ENCODE data around the gene COPB2.

The COPB2 gene

DNA sequence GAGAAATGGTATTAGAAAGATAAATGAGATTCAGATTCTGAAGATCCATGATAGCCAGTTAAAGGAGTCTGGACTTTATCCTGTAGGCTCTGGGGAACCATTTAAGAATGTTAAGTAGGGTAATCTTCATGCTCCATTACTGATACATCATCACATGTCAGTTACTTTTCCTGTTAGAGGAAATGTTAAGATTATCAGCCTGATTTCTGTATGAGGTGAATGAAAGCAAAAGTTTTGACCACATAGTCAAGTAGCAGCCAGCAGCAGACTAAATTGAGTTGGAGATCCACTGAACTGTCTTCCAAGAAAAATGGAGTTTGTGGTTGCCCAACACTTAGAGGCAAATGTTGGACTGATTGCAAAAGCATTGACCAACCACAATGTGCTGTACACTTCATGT lies 4.7 kb upstream of the COPB2 start:
- H3K4me1 ChIP-seq (ENCODE audit: control insufficient read depth, insufficient read depth, low read length) = no peaks in the 10 kb centered on the region
- ChIA-PET POLR2A (no interaction called here), CTCF (no interaction called here)
- H3K4me3 ChIP-seq (ENCODE audit: low read depth, low read length) = no peak overlapping the region
- TF ChIP-seq, protein P1, sequence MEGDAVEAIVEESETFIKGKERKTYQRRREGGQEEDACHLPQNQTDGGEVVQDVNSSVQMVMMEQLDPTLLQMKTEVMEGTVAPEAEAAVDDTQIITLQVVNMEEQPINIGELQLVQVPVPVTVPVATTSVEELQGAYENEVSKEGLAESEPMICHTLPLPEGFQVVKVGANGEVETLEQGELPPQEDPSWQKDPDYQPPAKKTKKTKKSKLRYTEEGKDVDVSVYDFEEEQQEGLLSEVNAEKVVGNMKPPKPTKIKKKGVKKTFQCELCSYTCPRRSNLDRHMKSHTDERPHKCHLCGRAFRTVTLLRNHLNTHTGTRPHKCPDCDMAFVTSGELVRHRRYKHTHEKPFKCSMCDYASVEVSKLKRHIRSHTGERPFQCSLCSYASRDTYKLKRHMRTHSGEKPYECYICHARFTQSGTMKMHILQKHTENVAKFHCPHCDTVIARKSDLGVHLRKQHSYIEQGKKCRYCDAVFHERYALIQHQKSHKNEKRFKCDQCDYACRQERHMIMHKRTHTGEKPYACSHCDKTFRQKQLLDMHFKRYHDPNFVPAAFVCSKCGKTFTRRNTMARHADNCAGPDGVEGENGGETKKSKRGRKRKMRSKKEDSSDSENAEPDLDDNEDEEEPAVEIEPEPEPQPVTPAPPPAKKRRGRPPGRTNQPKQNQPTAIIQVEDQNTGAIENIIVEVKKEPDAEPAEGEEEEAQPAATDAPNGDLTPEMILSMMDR (tag by site-specific recombination; IDR thresholded peaks at IDR 0.05) = no peak
- TF ChIP-seq ZNF692 (tag by site-specific recombination; IDR thresholded peaks at IDR 0.05) = no peak
- TF ChIP-seq, protein P2, sequence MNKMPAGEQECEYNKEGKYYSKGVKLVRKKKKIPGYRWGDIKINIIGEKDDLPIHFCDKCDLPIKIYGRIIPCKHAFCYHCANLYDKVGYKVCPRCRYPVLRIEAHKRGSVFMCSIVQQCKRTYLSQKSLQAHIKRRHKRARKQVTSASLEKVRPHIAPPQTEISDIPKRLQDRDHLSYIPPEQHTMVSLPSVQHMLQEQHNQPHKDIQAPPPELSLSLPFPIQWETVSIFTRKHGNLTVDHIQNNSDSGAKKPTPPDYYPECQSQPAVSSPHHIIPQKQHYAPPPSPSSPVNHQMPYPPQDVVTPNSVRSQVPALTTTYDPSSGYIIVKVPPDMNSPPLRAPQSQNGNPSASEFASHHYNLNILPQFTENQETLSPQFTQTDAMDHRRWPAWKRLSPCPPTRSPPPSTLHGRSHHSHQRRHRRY (tag by site-specific recombination; IDR thresholded peaks at IDR 0.05) = no peak
- no peak for TF ChIP-seq ZNF140 (tag by site-specific recombination; IDR thresholded peaks at IDR 0.05)
- no peak for TF ChIP-seq BCL6B (tag by site-specific recombination; IDR thresholded peaks at IDR 0.05)
- H3K36me3 ChIP-seq (ENCODE audit: control insufficient read depth in 2 of 2, insufficient read depth in 1 of 2, low read length in 2 of 2) = no peaks in the 10 kb centered on the region
- H3K27ac ChIP-seq (ENCODE audit: extremely low read depth, low read depth, low read length) = no peak overlapping the region
- H3K9me3 ChIP-seq (ENCODE audit: control insufficient read depth, insufficient read depth, low read depth, low read length) = no peaks in the 10 kb centered on the region

- Histone ChIP-seq H3K4me1 (ENCODE audit: control insufficient read depth, insufficient read depth, low read length) (no peaks in the 10 kb centered on the region), H3K27ac (ENCODE audit: extremely low read depth, low read depth, low read length) (peak overlapping the region; percentile 58), H3K9me3 (ENCODE audit: control insufficient read depth, insufficient read depth, low read depth, low read length) (no peaks in the 10 kb centered on the region), H3K36me3 (ENCODE audit: control insufficient read depth in 2 of 2, insufficient read depth in 1 of 2, low read length in 2 of 2) (peaks cover 0 to 11% of the 10 kb centered on the region in 2 experiments; a peak in 1 of 3 replicates), H3K4me3 (ENCODE audit: low read depth, low read length) (peak overlapping the region; percentile 99)
- ChIA-PET CTCF (interaction anchor here (0.7 to 1.3 kb wide), 2 partner anchors 10 to 35 kb away, joined by 3 to 4 read pairs; no protein-coding TSS in a partner anchor), POLR2A (interaction anchor here (0.9 to 1.2 kb wide), 2 partner anchors 25 to 43 kb away, joined by 3 to 4 read pairs; no protein-coding TSS in a partner anchor)
- TF ChIP-seq, protein P3, sequence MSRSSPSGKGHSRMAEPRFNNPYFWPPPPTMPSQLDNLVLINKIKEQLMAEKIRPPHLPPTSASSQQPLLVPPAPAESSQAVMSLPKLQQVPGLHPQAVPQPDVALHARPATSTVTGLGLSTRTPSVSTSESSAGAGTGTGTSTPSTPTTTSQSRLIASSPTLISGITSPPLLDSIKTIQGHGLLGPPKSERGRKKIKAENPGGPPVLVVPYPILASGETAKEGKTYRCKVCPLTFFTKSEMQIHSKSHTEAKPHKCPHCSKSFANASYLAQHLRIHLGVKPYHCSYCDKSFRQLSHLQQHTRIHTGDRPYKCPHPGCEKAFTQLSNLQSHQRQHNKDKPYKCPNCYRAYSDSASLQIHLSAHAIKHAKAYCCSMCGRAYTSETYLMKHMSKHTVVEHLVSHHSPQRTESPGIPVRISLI (tag by site-specific recombination; IDR thresholded peaks at IDR 0.05) = no peak
- no peak for TF ChIP-seq ZNF677 (tag by site-specific recombination; IDR thresholded peaks at IDR 0.05)
- TF ChIP-seq ZNF121 (tag by site-specific recombination; IDR thresholded peaks at IDR 0.05) = no peak
- TF ChIP-seq, protein P1 (tag by site-specific recombination; IDR thresholded peaks at IDR 0.05) = no peak
- TF ChIP-seq IKZF3 (tag by site-specific recombination; IDR thresholded peaks at IDR 0.05) = no peak
- TF ChIP-seq ZNF791 (tag by site-specific recombination; IDR thresholded peaks at IDR 0.05) = no peak
- no peak for TF ChIP-seq BCL6B (tag by site-specific recombination; IDR thresholded peaks at IDR 0.05)
- TF ChIP-seq, protein P2 (tag by site-specific recombination; IDR thresholded peaks at IDR 0.05) = no peak
- no peak for TF ChIP-seq ZNF837 (tag by site-specific recombination; IDR thresholded peaks at IDR 0.05)
- TF ChIP-seq ZNF792 (tag by site-specific recombination; IDR thresholded peaks at IDR 0.05) = no peak
- no peak for TF ChIP-seq ZNF2 (tag by site-specific recombination; IDR thresholded peaks at IDR 0.05)
- no peak for TF ChIP-seq ZNF174 (tag by site-specific recombination; IDR thresholded peaks at IDR 0.05)
- no peak for TF ChIP-seq TSHZ1 (tag by site-specific recombination; IDR thresholded peaks at IDR 0.05; ENCODE audit: borderline replicate concordance)
- no peak for TF ChIP-seq KLF10 (tag by site-specific recombination; IDR thresholded peaks at IDR 0.05)
Observed at GRCh38 chr3:139388821-139389551, 461 bp downstream of the COPB2 start.

All from HEK293 (cell line).